Measurements from ENCODE around the gene TIFAB.

The TIFAB gene

GRCh38 chr5:135441350-135441831, 10.8 kb downstream of the TIFAB start:
- DNase-seq, result no peak

GRCh38 chr5:135440916-135441315, 11.2 kb downstream of the TIFAB start:
- no peak for DNase-seq

GRCh38 chr5:135439231-135440205, 12.6 kb downstream of the TIFAB start:
- DNase-seq, result no peak

- no peak for DNase-seq
Observed at GRCh38 chr5:135438636-135439221, 13.4 kb downstream of the TIFAB start.

GRCh38 chr5:135437796-135438560, 14.2 kb downstream of the TIFAB start:
- no peak for DNase-seq

- no peak for DNase-seq
Observed at GRCh38 chr5:135437422-135437795, 14.7 kb downstream of the TIFAB start.

- DNase-seq, result no peak
Observed at GRCh38 chr5:135436951-135437418, 15.2 kb downstream of the TIFAB start.

GRCh38 chr5:135435467-135436330, 16.5 kb downstream of the TIFAB start:
- no peak for DNase-seq

- no peak for DNase-seq
Observed at GRCh38 chr5:135434591-135435466, 17.3 kb downstream of the TIFAB start.

GRCh38 chr5:135433681-135434426, 18.3 kb downstream of the TIFAB start:
- no peak for DNase-seq

GRCh38 chr5:135432113-135432512, 20.0 kb downstream of the TIFAB start:
- DNase-seq, result no peak

GRCh38 chr5:135430135-135430437, 22.1 kb downstream of the TIFAB start:
- no peak for DNase-seq

GRCh38 chr5:135429301-135430134, 22.6 kb downstream of the TIFAB start:
- no peak for DNase-seq

- no peak for DNase-seq
Observed at GRCh38 chr5:135428586-135428985, 23.6 kb downstream of the TIFAB start.

- DNase-seq, result no peak
Observed at GRCh38 chr5:135426102-135427082, 25.8 kb downstream of the TIFAB start.

- no peak for DNase-seq
Observed at GRCh38 chr5:135425641-135426040, 26.5 kb downstream of the TIFAB start.

GRCh38 chr5:135423846-135424168, 28.3 kb downstream of the TIFAB start:
- no peak for DNase-seq

- DNase-seq, result no peak
Observed at GRCh38 chr5:135423146-135423845, 28.9 kb downstream of the TIFAB start.
